Forelimb muscle (tissue), 1 donor: Measurements from ENCODE around the gene SYNRG. TPM values are rescaled to one million over a fixed set of nuclear protein-coding genes. Genes with fewer than 3 reads are reported as not detected.
A peak's percentile ranks its signal among the peaks of the same experiment; 100 is the strongest.
"Not testable (repeated sequence)": the region's sequence is repeated elsewhere in the genome, so short reads cannot be mapped to it uniquely, and the experiment has no call there.

Source experiments
- DNase-seq: peaks from one replicate; pipeline ENCODE4 v3.0.0-alpha.2; 2013; ENCODE audit warnings: low read depth
- polyA plus RNA-seq: library from polyadenylated mRNA; unstranded; fragments of 120-200 nt; gene quantifications from one replicate; pipeline ENCODE4 v1.2.1, GENCODE V29; 2013; ENCODE audit not compliant: insufficient read length

Gene SYNRG
- polyA plus RNA-seq, 1 donor: 27.8 TPM

DNA sequence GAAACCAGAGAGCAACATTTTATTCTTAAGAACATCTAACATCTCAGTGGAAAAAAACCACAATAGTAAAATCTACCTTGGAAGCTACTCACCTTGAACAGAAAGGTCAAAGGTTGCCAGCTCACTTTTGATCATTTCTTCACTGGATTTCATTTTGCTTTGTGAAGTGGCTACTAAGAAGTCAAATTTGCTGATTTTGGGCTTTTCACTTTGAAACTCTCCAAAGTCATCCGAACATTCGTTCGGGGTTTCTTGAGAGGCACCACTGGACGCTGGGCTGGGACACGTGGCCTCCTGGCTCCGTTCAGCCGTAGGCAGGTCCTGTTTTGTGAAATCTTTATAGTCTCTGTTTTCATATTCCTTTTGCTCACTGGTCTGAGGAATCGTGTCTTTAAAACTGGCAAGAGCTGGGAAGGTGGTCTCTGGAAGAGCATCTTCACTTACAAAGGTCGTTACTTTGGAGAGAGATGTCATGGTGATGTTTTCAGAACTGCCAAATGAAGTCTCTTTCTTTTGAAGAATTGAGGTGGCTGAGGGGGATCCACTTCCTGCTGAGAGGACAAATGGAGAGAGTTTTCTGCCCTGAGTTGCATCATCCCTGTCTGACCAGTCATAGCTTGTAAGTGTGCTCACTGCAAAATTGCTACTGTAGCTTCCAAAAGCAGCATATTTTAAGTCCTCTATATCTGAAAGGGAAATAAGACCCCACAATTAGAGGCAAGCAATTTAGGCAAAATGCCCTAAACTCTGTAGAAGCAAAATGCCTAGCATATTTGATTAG lies 67.1 kb downstream of the SYNRG start:
- DNase-seq: no peak

DNA sequence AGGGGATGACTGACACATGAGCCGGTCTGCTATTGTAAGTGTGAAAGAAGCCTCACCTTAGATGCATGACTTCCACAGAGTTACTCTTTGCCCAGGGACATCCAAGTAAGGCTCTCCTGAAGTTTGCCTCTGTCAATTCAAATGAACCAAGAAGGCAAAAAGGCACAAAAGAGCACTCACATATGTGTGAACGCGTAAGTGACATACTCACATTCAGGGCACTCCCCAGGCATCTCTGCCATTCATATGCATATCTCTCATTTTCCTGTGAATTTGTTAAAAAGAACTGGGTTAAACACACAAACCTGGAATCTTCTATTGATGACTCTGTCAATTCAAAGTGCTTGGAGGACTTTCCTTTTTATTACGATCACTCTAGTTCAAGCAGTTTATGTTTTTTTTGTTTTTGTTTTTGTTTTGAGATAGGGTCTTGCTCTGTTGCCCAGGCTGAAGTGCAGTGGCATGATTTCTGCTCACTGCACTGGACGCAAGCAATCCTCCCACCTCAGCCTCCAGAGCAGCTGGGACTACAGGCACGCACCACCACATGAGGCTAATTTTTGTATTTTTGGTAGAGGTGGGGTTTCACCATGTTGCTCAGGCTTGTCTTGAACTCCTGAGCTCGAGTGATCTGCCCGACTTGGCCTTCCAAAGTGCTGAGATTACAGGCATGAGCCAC lies 70.1 kb downstream of the SYNRG start:
- DNase-seq: no peak

DNA sequence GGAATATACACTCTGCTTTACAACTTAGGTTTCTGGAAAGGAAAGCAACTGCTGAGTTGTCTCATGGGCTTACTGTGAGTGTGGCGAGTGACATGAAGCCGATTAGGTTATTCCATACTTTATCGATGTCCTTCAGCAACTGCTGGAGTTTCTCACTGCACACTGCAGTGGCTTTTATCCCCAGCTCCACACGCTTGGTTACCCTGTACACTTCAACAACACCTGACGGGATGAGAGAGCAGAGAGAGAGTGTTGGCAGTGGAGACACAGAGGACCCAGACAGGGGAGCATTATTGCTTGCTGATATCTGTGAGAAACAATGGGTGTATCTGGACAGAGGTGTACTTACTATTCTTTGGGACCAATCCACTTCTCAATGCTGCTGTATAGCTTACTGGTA lies 73.3 kb downstream of the SYNRG start:
- DNase-seq: no peak

DNA sequence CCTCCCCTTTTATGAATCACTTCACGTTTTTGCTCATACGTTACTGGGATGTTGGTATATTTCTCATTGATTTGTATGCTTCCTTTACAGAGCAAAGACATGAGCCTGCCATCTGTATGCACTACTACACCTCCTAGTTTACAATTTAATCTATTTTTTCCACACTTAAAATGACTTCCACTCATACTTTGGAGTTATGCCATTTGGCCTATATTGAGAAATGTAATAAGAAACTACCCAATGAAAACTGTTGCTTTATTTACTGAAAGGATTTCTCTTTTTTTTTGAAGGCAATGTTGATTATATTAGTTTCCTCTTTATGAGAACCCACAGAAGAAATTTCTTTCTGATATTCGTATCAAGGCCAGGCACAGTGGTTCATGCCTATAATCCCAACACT lies 76.5 kb downstream of the SYNRG start:
- DNase-seq: no peak

DNA sequence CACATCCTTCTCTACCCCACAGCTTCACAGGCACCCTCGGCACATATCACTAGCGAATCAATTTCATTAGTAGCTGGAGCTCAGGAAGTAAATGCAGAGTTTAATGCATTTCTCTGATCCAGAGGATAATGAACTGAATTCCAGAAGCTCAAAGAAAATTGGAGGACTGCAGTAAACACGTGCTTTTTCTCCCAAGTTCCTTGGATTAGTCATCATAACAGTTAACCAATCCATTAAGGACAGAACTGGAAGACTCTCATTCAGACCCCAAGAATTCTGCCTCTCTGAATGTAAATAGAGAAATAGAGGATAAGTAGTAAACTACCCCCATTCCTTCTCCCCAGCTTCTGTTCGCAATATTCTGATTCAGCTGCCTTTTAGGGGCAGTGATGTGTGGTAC lies 78.8 kb downstream of the SYNRG start:
- DNase-seq: no peak

DNA sequence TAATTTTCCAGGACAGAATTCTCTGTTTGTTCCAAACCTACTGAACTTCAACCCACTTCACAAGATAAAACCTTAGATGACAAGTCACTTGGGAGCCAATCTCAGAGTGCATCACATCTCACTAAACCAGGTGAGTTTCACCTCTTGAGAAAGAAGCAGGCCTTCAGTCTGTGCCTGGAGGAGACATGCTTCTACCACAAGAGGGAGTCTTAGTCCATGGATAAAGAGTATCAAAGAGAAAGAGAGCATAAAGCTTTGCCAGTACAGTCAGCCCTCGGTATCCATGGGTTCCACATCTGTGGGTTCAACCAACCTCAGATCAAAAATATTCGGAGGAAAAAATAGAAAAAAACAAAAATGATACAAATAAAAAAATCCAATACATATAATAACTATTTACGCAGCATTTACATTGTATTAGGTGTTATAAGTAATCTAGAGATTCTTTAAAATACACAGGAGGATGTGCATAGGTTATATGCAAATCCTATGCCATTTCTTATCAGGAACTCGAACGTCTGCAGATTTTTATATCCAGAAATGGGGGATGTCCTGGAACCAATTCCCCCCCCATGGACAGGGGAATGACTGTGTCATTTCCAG lies 81.9 kb downstream of the SYNRG start:
- peak; percentile 32 for DNase-seq

DNA sequence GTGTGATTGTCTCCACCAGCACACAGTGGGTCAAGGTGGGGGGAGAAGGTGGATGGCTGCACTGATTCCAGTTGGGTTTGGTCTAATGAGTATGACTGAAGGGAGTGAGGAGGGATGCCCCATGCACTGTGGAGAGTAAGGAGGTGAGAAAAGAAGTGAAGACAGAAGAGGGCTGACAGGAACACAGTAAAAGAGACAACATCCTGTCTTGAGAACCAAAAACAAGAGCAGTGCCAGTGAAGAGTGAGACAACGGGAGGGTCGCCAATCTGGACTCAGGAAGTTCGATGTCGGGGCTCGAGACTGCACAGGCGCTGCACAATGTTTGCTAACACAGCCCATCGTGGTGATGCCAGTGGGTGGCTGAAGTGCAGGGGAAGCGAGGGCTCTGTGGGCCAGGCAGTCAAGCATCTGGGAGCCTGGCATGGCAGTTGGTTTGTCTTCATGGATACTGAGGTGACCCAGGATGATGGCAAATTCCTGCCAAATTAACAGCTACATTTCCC lies 85.5 kb downstream of the SYNRG start:
- no peak for DNase-seq

DNA sequence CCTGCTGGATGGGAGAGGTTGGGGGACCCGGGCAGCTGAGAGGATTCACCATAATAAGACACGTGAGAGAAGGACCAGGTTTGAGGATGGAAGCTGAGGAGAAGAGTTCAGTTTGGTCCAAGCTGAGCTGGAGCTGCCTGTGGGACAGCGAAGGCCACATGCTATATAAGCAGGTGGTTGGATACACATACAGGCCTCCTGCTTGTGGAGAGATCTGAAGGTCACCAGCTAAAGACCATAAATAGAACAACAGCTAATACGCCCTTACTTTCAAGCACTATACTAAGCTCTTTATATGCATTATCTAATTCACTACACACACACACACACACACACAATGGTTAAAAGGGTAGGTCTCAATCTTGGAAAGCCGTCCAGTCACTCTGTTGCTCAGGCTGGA lies 87.4 kb downstream of the SYNRG start:
- DNase-seq: no peak

DNA sequence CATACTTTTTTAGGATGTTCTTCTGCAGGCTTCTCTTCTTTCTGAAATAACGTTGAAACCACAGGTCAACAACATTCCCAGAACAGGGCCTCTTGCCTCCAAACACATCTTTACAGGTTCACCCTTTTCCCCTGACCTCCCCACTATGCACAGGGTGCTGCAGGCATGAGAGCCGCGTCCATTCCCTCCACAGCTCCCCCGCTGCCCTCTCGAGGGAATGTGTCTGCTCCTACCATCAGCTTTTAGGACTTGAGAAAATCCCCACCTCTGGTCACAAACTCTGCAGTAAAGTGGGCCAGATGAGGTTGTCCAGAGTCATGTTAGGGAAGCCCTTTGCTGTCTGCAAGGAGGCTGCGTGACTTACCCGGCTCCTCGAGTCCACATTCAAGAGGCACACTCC lies 89.0 kb downstream of the SYNRG start:
- DNase-seq: no peak

DNA sequence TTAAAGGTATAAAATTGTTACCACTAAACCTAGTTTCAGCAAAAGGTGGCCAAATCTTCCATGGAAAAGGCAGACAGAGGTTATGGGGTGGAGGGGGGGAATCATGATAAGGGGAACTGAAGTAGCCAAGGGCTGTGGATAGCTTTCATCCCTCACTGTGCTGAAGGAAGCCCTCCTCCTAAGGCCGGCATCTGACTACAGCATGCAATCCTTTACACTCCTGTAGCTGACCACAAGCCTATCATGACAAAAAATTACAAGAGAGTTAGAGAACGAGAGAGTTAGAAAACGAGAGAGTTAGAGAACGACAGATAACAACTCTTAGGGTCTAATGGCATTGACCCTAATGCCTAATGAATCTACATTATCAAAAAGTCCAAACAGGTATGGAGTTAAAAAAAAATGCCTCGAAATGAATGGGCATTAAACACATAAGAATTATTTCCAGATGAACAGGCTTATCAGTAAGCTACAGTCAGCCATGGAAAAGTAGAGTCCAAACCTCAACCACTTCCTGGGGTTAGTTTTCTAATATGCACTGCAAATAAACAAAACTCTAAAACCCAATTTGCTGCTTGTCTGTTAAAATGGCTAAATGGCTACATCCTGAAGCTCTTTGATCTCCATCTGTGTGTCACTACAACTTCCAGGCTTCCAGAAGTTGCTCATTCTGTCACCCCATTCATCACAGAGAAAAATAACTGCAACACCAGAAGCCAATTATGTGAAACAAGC lies 89.8 kb downstream of the SYNRG start:
- no peak for DNase-seq

DNA sequence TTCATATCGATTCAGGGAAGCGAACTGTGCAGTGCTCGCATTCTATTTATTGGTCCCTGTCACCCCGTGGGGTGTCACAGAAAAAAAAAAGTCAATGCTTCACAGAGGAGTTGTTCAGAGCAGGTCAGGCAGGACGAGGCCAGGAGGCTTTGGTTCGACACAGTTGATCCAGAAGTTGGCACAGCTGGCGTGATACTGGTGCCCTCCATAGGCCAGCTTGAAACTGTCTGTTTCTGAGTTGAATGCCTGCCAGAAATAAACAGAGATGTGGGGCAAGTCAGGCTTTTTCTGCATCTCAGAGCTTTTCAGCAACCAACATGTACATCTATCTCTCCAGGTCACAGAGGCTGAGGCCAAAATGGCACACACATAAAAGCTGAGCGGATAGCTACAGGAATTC lies 90.4 kb downstream of the SYNRG start:
- DNase-seq: no peak

DNA sequence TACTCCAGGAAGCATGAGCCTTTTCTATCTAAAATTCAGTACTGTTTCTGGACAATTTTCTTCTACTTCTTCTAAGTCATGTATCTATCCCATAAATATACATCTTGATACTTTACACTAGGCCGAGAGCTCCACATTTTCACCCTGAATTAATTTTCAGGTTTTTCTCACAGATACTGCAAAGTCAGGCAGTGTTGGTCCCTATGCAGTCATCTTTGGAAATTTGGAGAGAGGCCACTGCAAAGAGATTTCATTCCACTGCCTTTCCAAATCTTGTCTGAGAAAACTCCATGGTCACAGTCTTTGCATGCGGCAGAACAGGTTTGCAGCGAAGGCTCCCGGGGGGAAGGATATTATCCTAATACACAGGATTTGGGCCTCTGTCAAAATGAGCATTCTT lies 91.3 kb downstream of the SYNRG start:
- DNase-seq: no peak

DNA sequence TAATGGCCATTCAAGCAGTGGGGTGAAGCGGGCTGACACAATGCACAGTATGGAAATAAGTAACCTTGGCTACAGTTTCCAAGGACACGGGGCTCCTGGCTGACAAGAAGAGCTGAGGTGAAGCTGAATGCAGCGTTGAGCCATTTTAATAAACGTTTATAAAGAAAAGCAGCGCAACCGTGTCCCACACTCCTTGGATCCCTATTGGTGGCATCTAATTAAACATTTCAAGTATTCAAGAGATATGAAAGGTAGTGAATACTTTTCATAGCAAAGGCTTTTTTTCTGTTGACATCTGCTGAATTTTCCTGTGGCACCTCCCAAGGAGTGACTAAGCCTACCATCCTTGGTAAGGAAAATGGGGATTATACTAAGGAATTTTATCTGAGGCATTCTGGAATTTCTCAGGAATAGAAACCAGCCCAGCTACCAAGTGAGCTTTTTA lies 93.1 kb downstream of the SYNRG start:
- DNase-seq: no peak

DNA sequence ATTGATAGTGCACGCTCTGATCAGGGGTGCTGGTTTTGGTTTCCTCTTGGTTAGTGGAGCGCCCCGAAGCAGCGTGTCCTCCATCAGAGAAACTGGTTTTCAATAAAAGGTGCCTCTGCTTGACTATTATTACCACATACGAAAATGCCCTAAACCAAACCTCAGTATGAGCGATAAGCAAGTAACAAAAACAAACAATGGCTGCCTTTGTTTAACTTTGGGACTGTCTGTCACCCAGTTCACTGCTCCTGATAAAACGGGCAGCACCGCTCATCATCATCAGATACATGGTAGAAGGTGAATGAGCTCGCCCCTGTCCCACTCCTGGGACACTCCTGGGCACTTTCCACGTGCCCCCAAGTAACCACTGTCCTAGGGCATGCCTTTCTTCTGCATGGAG lies 95.5 kb downstream of the SYNRG start:
- no peak for DNase-seq

DNA sequence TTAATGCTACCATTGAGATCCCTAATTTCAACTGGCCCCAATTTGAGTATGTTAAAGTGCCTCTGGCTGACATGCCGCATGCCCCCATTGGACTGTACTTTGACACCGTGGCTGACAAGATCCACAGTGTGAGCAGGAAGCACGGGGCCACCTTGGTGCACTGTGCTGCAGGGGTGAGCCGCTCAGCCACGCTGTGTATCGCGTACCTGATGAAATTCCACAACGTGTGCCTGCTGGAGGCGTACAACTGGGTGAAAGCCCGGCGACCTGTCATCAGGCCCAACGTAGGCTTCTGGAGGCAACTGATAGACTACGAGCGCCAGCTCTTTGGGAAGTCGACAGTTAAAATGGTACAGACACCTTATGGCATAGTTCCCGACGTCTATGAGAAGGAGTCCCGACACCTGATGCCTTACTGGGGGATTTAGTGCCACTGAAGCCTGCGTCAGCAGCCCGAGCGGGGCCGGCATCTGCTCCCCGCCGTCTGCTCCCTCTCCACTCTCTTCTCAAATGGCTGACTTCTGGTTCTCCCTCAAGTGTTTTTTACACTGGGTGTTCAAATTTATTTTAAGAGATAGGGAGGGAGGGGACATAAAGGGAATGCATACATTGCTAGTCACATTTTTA lies 96.7 kb downstream of the SYNRG start:
- no peak for DNase-seq

DNA sequence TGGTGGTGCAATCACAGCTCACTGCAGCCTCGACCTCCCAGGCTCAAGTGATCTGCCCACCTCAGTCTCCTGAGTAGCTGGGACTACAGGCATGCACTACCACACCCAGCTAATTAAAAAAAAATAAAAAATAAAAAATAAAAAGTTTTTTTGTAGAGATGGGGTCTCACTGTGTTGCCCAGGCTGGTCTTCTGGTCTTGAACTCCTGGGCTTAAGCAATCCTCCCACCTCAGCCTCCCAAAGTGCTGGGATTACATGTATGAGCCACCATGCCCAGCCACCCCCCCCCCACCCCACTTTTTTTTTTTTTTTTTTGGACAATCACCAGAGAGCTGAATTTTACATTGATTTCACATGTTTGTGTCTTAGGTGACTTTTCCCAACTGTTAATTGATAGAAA lies 97.6 kb downstream of the SYNRG start:
- not testable (repeated sequence) for DNase-seq

DNA sequence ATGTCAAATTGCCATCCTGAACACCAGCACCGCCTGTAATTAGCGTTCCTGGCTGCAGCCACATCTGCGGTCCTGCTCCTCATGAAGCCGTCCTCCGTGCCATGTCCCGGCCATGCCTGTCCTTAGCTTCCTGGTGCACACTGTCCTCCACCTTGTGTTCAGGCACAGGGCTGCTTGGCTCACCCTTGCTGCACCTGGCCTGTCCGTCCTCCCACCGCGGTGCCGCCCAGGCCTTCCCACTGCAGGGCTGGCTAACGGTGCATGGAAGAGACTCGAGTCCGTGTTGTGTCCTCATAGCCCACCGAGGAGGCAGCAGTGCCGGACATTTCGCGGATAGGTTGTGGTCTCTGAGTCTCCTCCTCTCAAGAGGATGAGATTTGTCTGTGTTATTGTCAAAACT lies 99.2 kb downstream of the SYNRG start:
- DNase-seq: no peak

DNA sequence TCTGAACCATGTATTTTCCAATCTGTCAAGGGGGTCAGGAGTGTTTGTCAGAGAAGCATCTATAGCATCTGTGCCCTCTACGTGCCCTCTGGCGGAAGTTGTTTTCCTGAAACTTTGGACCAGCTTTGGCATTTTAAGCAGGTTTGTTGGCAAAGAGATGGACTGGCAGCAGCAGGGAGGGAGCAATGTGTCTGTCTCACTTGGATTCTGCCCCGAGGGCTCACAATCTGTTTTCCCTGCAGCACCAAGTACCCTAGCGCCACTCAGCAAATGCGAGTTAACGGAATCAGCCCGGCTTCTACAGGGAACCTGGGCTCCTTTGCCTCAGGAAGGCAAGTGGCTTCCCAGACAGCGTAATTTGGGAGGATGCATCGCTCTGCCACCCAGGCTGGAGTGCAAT lies 102.1 kb downstream of the SYNRG start:
- DNase-seq: no peak

DNA sequence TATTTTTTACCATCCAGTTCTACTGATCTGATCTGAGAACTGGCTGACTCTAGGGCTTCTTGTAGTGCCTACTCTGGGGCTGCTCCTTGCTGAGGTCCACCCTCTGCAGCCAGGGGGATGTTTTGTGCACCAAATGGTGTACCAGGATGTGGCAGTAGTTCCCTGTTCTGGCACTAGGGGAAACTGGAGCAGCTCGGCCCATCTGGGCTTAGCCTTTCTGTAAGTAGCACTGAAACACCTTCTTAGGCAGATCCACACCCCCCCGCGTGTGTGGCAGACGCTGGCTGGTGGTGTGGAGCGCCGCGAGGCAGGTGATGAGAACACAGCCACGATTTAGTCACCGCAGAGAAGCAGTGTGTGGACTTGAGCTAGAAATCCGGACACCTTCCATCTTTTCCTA lies 102.5 kb downstream of the SYNRG start:
- DNase-seq: no peak

DNA sequence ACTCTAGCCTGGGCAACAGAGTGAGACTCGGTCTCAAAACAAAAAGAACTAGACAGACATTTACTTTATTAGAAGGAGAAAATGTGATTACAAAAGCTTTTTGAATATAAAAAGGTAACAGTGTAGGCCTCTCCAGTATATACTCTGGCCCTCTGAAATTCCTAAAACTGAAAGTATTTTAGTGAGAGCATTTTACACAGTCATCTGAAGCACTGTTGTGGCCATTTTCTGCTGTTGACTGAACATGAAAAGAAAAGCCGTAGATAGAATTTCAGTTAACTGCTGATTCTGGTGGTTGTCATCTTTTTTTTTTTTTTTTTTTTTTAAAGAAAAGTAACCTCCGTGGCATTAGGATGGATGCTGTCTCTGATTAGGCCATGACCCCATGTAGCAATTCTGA lies 103.9 kb downstream of the SYNRG start:
- DNase-seq: no peak

DNA sequence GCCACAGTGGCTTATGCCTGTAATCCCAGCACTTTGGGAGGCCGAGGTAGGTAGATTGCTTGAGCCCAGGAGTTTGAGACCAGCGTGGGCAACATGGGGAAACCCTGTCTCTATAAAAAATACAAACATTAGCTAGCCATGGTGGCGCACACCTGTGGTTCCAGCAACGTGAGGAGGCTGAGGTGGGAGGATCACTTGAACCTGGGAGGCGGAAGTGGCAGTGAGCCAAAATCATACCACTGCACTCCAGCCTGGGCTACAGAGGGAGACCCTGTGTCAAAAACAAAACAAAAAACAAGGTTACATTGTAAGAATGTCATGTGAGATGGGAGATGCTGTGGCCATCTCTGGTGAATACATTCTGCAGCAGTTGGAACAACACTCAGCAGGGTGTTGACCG lies 106.1 kb downstream of the SYNRG start:
- DNase-seq: no peak
